T-helper 22 cell (primary cell): ENCODE measurements around the gene RNF144A.
A peak's percentile ranks its signal among the peaks of the same experiment; 100 is the strongest.

ENCODE experiments used
- DNase-seq: peaks from one replicate; pipeline ENCODE4 v3.0.0-alpha.2; 2020; ENCODE audit warnings: low read depth

RNF144A gene

GRCh38 chr2:7023542-7023941 is 106.3 kb downstream of the RNF144A start:
- DNase-seq: no peak

DNA sequence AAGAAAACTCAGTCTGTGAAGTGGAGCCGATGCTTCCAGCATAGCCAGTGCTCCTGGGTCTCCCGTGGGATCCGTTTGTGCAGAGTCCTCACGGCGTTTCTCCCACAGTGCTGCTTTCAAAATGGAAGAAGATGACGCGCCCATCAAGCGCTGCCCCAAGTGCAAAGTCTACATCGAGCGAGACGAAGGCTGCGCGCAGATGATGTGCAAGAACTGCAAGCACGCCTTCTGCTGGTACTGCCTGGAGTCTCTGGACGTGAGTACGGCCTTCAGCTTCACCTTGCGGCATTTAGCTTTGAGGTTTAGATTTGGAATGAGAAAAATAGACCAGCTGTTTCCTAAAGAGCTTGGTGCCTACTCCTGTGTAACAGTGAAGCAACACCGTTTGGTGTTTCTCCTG is 107.0 kb downstream of the RNF144A start:
- DNase-seq: no peak

GRCh38 chr2:7025082-7025481 is 107.9 kb downstream of the RNF144A start:
- DNase-seq: no peak

DNA sequence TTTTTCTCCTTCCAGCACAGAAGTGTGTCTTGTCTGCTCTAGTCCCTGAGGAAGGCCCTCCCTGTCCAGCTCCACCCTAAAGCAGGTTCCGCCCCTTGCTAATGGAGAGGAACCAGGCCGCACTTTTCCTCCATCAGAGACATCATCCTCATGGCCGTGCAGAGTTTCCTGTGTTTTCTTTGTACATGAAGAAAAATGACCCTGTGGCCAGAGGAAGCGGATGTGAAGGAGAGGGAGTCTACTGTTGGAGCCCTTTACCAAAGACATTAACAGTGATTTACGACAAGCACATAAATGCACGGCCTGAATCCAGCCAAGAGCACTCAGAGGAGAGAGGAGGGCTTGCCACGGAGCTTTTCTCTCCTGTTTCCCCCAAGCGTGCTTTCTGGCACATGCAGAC is 109.5 kb downstream of the RNF144A start:
- no peak for DNase-seq

DNA sequence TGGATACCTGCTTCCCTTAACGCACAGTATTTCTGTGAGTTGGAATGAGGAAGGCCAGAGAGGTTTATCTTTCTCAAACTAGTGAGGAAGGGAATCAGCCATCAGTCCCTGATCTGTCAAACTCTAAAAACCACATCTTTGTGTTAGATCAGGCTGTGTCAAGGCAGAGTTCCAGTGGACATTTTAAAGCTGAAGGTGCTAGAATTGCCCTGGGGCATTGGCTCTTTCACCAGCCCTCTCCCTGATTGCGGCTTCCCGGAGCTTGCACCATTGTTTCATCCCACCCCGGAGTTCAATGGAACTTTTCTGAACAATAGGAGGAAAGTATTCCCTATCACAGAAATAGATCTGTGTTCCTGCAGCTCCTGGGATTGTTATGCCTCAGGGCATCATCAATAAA is 110.2 kb downstream of the RNF144A start:
- no peak for DNase-seq

DNA sequence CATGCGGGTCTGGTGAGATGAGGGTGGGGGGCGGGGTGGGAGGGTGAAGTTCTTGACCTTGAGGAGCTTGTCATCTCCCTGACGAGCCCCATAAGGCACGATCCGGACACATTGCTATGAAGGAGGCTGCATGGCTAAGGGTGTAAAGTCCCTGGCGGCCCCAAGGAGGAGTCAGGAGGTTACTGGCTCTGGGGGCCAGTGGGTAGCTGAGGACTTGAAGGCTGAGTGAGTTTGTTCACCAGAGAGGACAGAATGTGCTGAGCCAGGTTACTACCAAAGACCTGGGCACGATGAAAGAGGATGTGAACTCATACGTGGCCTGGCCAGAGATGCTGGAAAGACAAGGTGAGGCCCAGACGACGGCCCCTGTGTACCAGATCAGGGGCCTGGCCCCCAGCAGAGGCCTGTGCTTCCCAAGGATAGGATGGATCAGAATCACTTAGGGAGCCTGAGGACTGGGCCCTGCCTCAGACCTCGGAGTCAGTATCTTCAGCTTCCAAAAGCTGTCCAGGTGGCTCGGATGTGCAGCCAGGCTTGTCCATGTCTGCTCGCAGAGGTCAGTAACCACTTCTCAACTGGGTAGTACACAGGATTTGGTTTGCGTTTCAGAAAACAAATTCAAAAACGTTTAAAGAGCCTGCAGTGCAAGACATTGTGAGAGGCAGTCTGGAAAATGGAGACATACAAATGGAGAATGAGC is 110.9 kb downstream of the RNF144A start:
- no peak for DNase-seq

- DNase-seq: no peak
Measured at GRCh38 chr2:7028846-7029245, 111.6 kb downstream of the RNF144A start.

DNA sequence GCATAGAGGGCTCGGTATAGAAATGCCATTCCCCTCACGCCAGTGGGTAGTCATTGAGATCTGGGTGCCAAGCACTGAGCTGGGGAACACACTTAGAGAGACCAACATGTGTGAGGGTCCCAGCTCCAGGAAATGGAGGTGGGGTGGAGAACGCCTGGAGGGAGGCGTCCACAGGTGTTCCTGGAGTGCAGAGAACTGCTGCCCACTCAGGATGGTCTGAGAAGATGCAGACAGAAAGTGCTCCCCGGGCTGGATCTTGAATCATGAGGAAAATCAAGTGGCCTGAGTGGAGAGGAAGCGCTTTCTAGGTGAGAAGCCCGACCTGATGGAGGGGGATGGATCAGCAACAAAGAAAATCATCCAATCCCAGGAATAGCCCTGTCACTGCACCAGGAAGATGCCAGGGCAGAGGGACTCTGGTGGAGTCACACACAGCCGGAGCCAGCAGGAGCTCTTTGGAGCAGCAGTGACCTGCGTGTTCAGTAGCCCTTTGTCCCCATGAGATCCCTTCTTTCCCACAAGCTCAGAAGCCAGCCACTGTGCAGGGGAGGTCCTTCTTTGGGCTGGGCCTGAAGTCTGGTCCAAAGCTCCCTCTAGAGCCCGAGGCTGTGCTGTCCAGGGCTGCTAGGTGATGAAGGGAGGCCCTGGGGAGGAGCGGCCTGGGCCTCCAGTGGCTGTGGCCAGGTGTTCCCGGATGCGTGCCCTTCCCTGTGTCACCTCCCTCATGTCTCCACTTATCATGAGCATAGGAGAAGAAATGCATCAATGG is 112.3 kb downstream of the RNF144A start:
- DNase-seq: no peak

- no peak for DNase-seq
Measured at GRCh38 chr2:7030810-7031209, 113.6 kb downstream of the RNF144A start.

DNA sequence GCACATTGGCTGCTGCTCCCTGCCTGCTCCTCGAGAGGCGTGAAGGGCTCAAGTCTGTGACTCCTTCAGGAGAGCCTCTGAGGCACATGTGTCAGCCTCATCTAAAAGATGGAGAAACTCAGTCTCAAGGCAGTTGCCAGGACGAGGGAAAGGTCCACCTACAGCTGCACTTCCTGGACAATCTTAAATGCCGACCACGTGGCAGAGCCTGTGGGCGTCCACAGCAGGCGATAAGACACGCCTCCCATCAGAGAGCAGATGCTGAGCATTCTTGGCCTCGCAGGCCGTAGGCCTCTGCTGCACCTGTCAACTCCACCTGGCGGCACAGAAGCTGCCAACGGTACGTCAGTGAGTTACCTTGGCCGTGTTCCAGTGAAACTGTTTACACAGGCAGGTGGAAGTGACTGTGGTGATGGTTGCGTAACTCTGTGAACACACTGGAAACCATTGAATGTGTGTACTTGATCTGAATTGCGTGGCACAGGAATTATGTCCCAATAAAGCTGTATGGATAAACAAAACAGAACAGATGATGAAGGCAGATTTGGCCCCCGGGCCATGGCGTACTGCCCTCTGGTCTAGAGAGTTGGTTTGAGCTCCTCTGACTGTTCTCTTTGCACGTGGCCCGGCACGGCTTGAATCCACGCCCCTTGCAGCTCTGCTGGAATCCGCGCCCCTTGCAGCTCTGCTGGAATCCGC is 114.5 kb downstream of the RNF144A start:
- peak; percentile 16 for DNase-seq

GRCh38 chr2:7032371-7032770 is 115.2 kb downstream of the RNF144A start:
- DNase-seq: no peak

GRCh38 chr2:7033136-7033960 is 116.1 kb downstream of the RNF144A start:
- DNase-seq: no peak

- no peak for DNase-seq
Measured at GRCh38 chr2:7034303-7034702, 117.1 kb downstream of the RNF144A start.

DNA sequence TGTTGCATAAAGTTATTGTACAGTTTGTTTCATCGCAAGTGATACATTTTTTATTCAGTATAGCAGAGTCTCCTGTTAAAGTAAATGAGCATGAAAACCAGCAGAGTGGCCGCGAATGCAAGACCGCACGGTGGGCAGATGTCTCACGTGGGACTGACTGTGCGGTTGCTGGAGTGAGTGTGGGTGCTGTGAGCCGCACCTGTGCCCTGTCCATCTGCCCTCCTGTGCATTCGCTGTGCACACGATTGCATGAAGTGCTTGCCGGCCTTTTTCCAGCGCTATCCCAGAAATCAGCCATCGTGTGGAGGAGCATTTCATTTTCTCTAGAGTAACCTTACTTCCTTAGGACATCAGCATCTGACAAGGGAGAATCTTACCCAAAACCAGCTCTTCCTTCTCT is 118.7 kb downstream of the RNF144A start:
- DNase-seq: no peak

DNA sequence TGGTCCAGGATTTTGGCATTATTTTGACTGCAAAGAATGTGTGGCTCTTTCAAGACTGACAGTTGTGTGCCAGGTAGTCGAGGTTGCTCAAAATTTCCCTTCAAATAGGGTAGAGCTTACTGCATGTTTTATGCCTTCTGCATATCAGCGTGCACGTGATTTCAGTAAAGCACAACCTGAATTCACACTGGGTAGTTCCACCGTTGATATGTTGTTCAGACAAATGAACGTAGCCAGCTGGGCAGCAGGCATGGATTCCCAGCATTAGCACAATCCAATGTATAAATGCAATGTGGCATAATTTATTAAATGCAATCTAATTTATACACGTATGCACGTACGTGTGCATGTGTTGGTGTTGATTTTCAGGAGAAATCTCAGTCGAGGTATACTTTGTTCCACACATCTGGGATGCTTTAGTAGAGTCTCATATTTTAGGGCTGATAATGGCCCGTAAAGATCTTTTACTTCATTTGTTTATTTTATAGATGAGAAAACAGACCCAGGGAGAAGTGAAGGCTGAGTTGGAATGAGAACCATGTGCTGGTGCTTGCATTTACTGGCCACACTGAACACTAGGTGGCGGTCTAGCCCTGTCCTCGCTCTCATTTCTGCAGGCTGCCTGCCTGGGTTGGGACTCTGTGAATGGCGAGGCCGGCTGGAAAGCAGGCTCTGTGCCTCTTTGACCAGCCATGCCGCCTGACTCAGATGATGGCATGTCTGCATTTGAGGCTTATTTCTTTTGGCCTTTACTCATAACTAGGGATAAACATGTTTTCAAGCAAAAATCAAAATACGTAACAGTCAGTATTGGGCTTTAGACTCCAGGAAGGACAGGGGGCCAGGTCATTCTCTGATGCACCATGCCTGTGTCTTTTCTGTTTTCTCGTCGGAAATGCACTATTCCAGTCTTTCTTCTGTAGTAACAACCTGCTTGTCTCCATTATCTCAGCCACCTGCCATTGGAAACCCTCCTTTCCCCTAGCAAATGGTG is 120.4 kb downstream of the RNF144A start:
- DNase-seq: no peak

DNA sequence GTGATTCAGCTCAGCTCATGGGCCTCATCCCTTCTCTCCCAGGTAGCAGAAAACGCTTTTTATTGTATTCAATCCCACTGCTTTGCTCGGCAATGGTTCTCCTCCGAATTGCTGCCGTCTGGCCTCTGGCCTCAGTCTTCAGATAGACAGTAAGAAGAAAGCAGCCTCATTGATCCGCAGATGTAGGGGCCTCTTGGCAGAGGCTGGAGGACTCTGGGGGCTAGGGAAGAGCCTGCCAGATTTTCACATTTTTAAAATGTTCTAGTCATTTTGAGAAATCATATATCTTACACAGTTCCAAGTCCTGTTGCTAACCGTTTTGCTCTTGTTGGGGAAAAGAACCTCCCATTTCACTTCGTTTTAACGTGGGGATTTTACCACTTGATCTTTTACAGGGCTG is 123.3 kb downstream of the RNF144A start:
- no peak for DNase-seq

- DNase-seq: no peak
Measured at GRCh38 chr2:7041421-7041820, 124.2 kb downstream of the RNF144A start.

- DNase-seq: no peak
Measured at GRCh38 chr2:7043690-7044089, 126.5 kb downstream of the RNF144A start.

GRCh38 chr2:7044253-7045250 is 127.3 kb downstream of the RNF144A start:
- peak; percentile 25 for DNase-seq
